Colonic mucosa (tissue), 4 donors: ENCODE results near the gene USP10. TPM values are rescaled to one million over a fixed set of nuclear protein-coding genes. Genes with fewer than 3 reads are reported as not detected.

Experiments
- DNase-seq: peaks from one replicate; pipeline ENCODE4 v3.0.0-alpha.2; 2020
- H3K27ac ChIP-seq: fragments of 200-600 bp; one replicate; pipeline ENCODE4 v1.8.0; 2021
- H3K27me3 ChIP-seq: fragments of 200-600 bp; one replicate; pipeline ENCODE4 v1.8.0; 2021
- H3K36me3 ChIP-seq: fragments of 200-600 bp; one replicate; pipeline ENCODE4 v1.8.0; 2021
- H3K4me1 ChIP-seq: fragments of 200-600 bp; one replicate; pipeline ENCODE4 v1.8.0; 2021; ENCODE audit warnings: mild to moderate bottlenecking
- H3K4me3 ChIP-seq: fragments of 200-600 bp; one replicate; pipeline ENCODE4 v1.8.0; 2021
- H3K9ac ChIP-seq, 2 donors: one replicate each; pipeline ENCODE4 v1.7.0; 2013; ENCODE audit warnings: control low read depth in 2 of 2, low read depth in 2 of 2, low read length in 2 of 2
- H3K9me3 ChIP-seq: fragments of 200-600 bp; one replicate; pipeline ENCODE4 v1.8.0; 2021
- CTCF ChIP-seq: fragments of 200-600 bp; IDR thresholded peaks from one replicate; pipeline ENCODE4 v1.8.0; 2022; ENCODE audit warnings: antibody characterized with exemption, mild to moderate bottlenecking
- intact Hi-C: fragments of 100-400 bp; cut with DNase I; formaldehyde crosslinking; loops from one replicate; pipeline ENCODE4 v1.14.1; 2022
- total RNA-seq, 2 donors: library from RNA; stranded (reverse); fragmentation: NEBNext Ultra II Directional in 1 of 2; extraction: Animal tissue kit (Norgen Biotek cat#: 25700) in 1 of 2; gene quantifications; one replicate each; pipeline ENCODE4 v1.2.1, GENCODE V29; 2021
- donor health status: healthy.
- donor health status: DM: no; HTN: no; CAD: no.
- donor health status: DM: no; HTN: no; CAD: no.

USP10 gene
- total RNA-seq, 2 donors from 2014 or later = 70.0 to 88.2 TPM

GRCh38 chr16:84804326-84804725 is 104.5 kb downstream of the USP10 start:
- Histone ChIP-seq H3K4me3 (no peak overlapping the region), H3K27ac (no peak overlapping the region), H3K36me3 (no peaks in the 10 kb centered on the region), H3K4me1 (no peaks in the 10 kb centered on the region), H3K9me3 (no peaks in the 10 kb centered on the region), H3K9ac (no peak overlapping the region), H3K27me3 (no peaks in the 10 kb centered on the region)
- DNase-seq = no peak
- intact Hi-C loops = no loop called here
- no peak for TF ChIP-seq CTCF

GRCh38 chr16:84806256-84806889 is 106.6 kb downstream of the USP10 start:
- no peak for DNase-seq
- no peaks in the 10 kb centered on the region for H3K27me3 ChIP-seq
- peak overlapping the region; percentile 44 for H3K27ac ChIP-seq
- H3K36me3 ChIP-seq = no peaks in the 10 kb centered on the region
- no peak overlapping the region for H3K4me3 ChIP-seq
- no peaks in the 10 kb centered on the region for H3K9me3 ChIP-seq
- no peak for TF ChIP-seq CTCF
- no peaks in the 10 kb centered on the region for H3K4me1 ChIP-seq
- H3K9ac ChIP-seq = no peak overlapping the region
- intact Hi-C loops = no loop called here

GRCh38 chr16:84806890-84807258 is 107.1 kb downstream of the USP10 start:
- H3K9me3 ChIP-seq = no peaks in the 10 kb centered on the region
- DNase-seq = no peak
- no peaks in the 10 kb centered on the region for H3K27me3 ChIP-seq
- no peak for TF ChIP-seq CTCF
- H3K4me3 ChIP-seq = no peak overlapping the region
- intact Hi-C loops = no loop called here
- no peaks in the 10 kb centered on the region for H3K4me1 ChIP-seq
- no peak overlapping the region for H3K9ac ChIP-seq
- peak overlapping the region; percentile 44 for H3K27ac ChIP-seq
- H3K36me3 ChIP-seq = no peaks in the 10 kb centered on the region

GRCh38 chr16:84807776-84808175 is 108.0 kb downstream of the USP10 start:
- intact Hi-C loops = no loop called here

GRCh38 chr16:84808826-84809225 is 109.0 kb downstream of the USP10 start:
- DNase-seq = no peak
- intact Hi-C loops = no loop called here
- Histone ChIP-seq H3K9ac (no peak overlapping the region), H3K27me3 (no peaks in the 10 kb centered on the region), H3K36me3 (no peaks in the 10 kb centered on the region), H3K4me3 (no peak overlapping the region), H3K9me3 (no peaks in the 10 kb centered on the region), H3K27ac (no peak overlapping the region), H3K4me1 (no peaks in the 10 kb centered on the region)
- TF ChIP-seq CTCF = no peak

More at GRCh38 chr16:84807776-84808175, 108.0 kb downstream of the USP10 start:
- Histone ChIP-seq H3K27ac (no peak overlapping the region), H3K9me3 (no peaks in the 10 kb centered on the region), H3K9ac (no peak overlapping the region), H3K27me3 (no peaks in the 10 kb centered on the region), H3K4me3 (no peak overlapping the region), H3K4me1 (no peaks in the 10 kb centered on the region), H3K36me3 (no peaks in the 10 kb centered on the region)
- no peak for DNase-seq
- TF ChIP-seq CTCF = no peak
